Testis (tissue), 3 donors: ENCODE data around the gene MAP3K2. TPM values are rescaled to one million over a fixed set of nuclear protein-coding genes. Genes with fewer than 3 reads are reported as not detected.
A peak's percentile ranks its signal among the peaks of the same experiment; 100 is the strongest.

Experiments used
- DNase-seq: peaks from one replicate; pipeline ENCODE4 v3.0.0-alpha.2; 2019
- H3K27ac ChIP-seq, 2 donors: fragments of 200-600 bp; sonication (generic); one replicate each; pipeline ENCODE4 v1.5.1; 2019
- H3K27me3 ChIP-seq: fragments of 200-600 bp; sonication (generic); one replicate; pipeline ENCODE4 v1.5.1; 2019
- H3K36me3 ChIP-seq: fragments of 200-600 bp; sonication (generic); one replicate; pipeline ENCODE4 v1.5.1; 2017; ENCODE audit warnings: low read depth; ENCODE audit errors: missing control alignments
- H3K4me1 ChIP-seq: fragments of 200-600 bp; sonication (generic); one replicate; pipeline ENCODE4 v1.5.1; 2019
- H3K4me3 ChIP-seq, 2 donors: fragments of 200-600 bp; sonication (generic); one replicate each; pipeline ENCODE4 v1.5.1; 2017 to 2019
- H3K9me3 ChIP-seq: fragments of 200-600 bp; sonication (generic); one replicate; pipeline ENCODE4 v1.5.1; 2017
- CTCF ChIP-seq, 3 experiments: fragments of 450-650 bp in 2 of 3; fragments of 200-600 bp in 1 of 3; sonication (generic) in 1 of 3; IDR thresholded peaks; one replicate each; pipeline ENCODE4 v1.5.1; 2016 to 2019; ENCODE audit warnings: antibody characterized with exemption in 3 of 3, mild to moderate bottlenecking in 2 of 3, moderate library complexity in 1 of 3
- POLR2A ChIP-seq: fragments of 450-650 bp; IDR thresholded peaks from one replicate; pipeline ENCODE4 v1.6.1; 2017; ENCODE audit warnings: antibody characterized with exemption, mild to moderate bottlenecking, moderate library complexity
- WGBS, 2 donors: methylation state at CpG; one replicate each; pipeline ENCODE4 v1.1.5; 2018; 5-methylcytosine and 5-hydroxymethylcytosine counted together
- intact Hi-C: fragments of 100-400 bp; cut with DNase I; formaldehyde crosslinking; loops from one replicate; pipeline ENCODE4 v1.15.1; 2023; ENCODE audit warnings: low total_unique reads
- polyA plus RNA-seq: library from polyadenylated mRNA; stranded (reverse); fragments of 350-450 nt; fragmentation: Illumina TruSeq; extraction: RNeasy Lipid Tissue Mini Kit (QIAGEN cat#74804); gene quantifications from one replicate; pipeline ENCODE4 v1.2.3, GENCODE V29; 2014; ENCODE audit warnings: low read depth, low replicate concordance; ENCODE audit not compliant: insufficient read depth
- total RNA-seq, 2 donors: library from RNA; depleted of rRNA; stranded (reverse); fragments of >200 nt; gene quantifications; one replicate each; pipeline ENCODE4 v1.2.3, GENCODE V29; 2016

The MAP3K2 gene
- total and polyA plus RNA-seq, 3 donors from 2014 or later: 16.3 to 74.5 (median 74.0) TPM

GRCh38 chr2:127423880-127424279 is 36.1 kb upstream of the MAP3K2 start:
- 44 to 52% methylated on average over 1 of the region's 1 CpG for WGBS, 2 donors
- DNase-seq: no peak
- H3K27ac ChIP-seq: no peak overlapping the region
- no peaks in the 10 kb centered on the region for H3K27me3 ChIP-seq
- intact Hi-C loops: no loop called here
- no peak overlapping the region for H3K4me3 ChIP-seq
- H3K4me1 ChIP-seq: peaks cover 8% of the 10 kb centered on the region
- H3K36me3 ChIP-seq: no peaks in the 10 kb centered on the region
- no peak for TF ChIP-seq POLR2A
- TF ChIP-seq CTCF (IDR thresholded peaks at IDR 0.05): no peak
- no peaks in the 10 kb centered on the region for H3K9me3 ChIP-seq

- Histone ChIP-seq H3K27ac (no peak overlapping the region), H3K36me3 (no peaks in the 10 kb centered on the region), H3K9me3 (no peaks in the 10 kb centered on the region), H3K27me3 (no peaks in the 10 kb centered on the region), H3K4me3 (peak overlapping the region in 1 of 2 donors; percentile 5), H3K4me1 (peaks cover 8% of the 10 kb centered on the region)
- intact Hi-C loops: no loop called here
- DNase-seq: no peak
- WGBS, 2 donors: 3 to 10% methylated on average over 14 to 29 of the region's 29 CpGs
- no peak for TF ChIP-seq POLR2A
These were observed 35.7 kb upstream of the MAP3K2 start for GRCh38 chr2:127423478-127423843.

- DNase-seq: no peak
These were observed 35.0 kb upstream of the MAP3K2 start for GRCh38 chr2:127422559-127423477.

GRCh38 chr2:127421871-127422558 is 34.2 kb upstream of the MAP3K2 start:
- intact Hi-C loops: no loop called here
- TF ChIP-seq POLR2A: no peak
- H3K36me3 ChIP-seq: no peaks in the 10 kb centered on the region
- H3K27me3 ChIP-seq: no peaks in the 10 kb centered on the region
- no peak overlapping the region for H3K4me3 ChIP-seq
- WGBS, 2 donors: 53 to 60% methylated on average over 6 to 16 of the region's 16 CpGs
- H3K9me3 ChIP-seq: no peaks in the 10 kb centered on the region
- H3K4me1 ChIP-seq: peaks cover 8% of the 10 kb centered on the region
- H3K27ac ChIP-seq: no peak overlapping the region
- DNase-seq: peak; percentile 10

More at GRCh38 chr2:127422559-127423477, 35.0 kb upstream of the MAP3K2 start:
- intact Hi-C loops: no loop called here
- TF ChIP-seq CTCF (IDR thresholded peaks at IDR 0.05): no peak
- TF ChIP-seq POLR2A: no peak
- Histone ChIP-seq H3K4me1 (peaks cover 8% of the 10 kb centered on the region), H3K4me3 (peak overlapping the region in 1 of 2 donors; percentile 5), H3K27ac (no peak overlapping the region), H3K36me3 (no peaks in the 10 kb centered on the region), H3K27me3 (no peaks in the 10 kb centered on the region), H3K9me3 (no peaks in the 10 kb centered on the region)
- 0 to 7% methylated on average over 1 to 27 of the region's 73 CpGs for WGBS, 2 donors

- WGBS, 2 donors: 87 to 93% methylated on average over 13 to 15 of the region's 15 CpGs
- H3K27me3 ChIP-seq: no peaks in the 10 kb centered on the region
- H3K27ac ChIP-seq: no peak overlapping the region
- no peak overlapping the region for H3K4me3 ChIP-seq
- peak; percentile 12 for DNase-seq
- no peaks in the 10 kb centered on the region for H3K9me3 ChIP-seq
- peaks cover 9% of the 10 kb centered on the region for H3K4me1 ChIP-seq
- intact Hi-C loops: no loop called here
- TF ChIP-seq POLR2A: no peak
- TF ChIP-seq CTCF (IDR thresholded peaks at IDR 0.05): no peak
- no peaks in the 10 kb centered on the region for H3K36me3 ChIP-seq
These were observed 33.5 kb upstream of the MAP3K2 start for GRCh38 chr2:127421116-127421800.
